GM12892 (cell line): ENCODE measurements around the gene ARMH4.

Source experiments
- DNase-seq: peaks from one replicate; pipeline ENCODE4 v3.0.0; 2011; ENCODE audit not compliant: insufficient read length
- FAIRE-seq: peaks from 2 replicates; lab custom pipeline; 2011; peaks lifted over from hg19 to GRCh38; lab: Jason Lieb, UNC
- POLR2A ChIP-seq: IDR thresholded peaks from 2 replicates; pipeline ENCODE4 v1.6.1; 2011; ENCODE audit warnings: low read depth, low read length, control low read depth
- POLR2AphosphoS5 ChIP-seq: IDR thresholded peaks from 2 replicates; pipeline ENCODE4 v1.6.1; 2011; ENCODE audit warnings: low read depth, low read length, control low read depth
- TAF1 ChIP-seq: IDR thresholded peaks from 2 replicates; pipeline ENCODE4 v1.6.1; 2011; ENCODE audit warnings: low read depth, mild to moderate bottlenecking, control low read depth, low read length, borderline replicate concordance

Gene ARMH4

DNA sequence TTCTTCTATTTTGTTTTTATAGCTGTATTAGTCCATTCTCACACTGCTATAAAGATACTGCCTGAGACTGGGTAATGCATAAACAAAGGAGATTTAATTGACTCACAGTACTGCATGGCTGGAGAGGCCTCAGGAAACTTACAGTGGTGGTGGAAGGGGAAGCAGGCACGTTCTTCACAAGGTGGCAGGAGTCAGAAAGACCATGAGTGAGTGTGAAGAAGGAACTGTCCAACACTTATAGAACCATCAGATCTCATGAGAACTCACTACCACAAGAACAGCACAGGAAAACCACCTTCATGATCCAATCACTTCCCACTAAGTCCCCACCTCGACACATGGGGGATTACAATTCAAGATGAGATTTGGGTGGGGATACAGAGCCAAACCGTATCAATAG lies 42.3 kb downstream of the ARMH4 start:
- DNase-seq (no peak), FAIRE-seq (no peak)
- TF ChIP-seq POLR2A (no peak), TAF1 (no peak), POLR2AphosphoS5 (no peak)

GRCh38 chr14:58108717-58109116 lies 43.3 kb downstream of the ARMH4 start:
- DNase-seq (no peak), FAIRE-seq (no peak)
- TF ChIP-seq POLR2AphosphoS5 (no peak), TAF1 (no peak), POLR2A (no peak)

DNA sequence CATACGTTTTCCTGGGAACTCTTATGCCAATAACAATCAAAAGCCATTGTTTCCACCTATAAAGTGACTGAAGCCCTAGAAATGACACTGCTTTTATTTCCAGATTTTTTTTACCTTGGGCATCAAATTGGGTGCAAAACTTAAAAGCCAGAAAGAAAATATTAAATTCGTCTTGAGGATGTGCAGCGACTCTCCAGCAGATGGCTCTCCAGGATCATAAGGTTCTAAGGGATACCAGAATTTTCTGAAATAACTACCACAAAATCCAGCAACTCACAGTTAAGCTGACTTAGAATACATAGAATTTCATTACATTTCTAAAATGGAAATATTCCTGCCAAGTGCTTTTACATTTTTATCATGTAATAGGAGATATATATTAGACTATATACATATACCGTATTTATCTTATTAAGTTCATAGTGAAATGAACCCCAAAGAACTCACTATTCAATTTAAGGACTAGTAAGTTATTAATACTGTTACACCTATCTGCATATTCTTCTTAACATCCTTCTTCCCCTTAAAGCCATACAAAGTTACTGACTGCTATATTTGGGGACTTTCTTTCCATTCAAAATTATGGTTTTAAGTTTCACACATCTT lies 44.0 kb downstream of the ARMH4 start:
- DNase-seq (no peak), FAIRE-seq (no peak)
- no peak for TF ChIP-seq POLR2AphosphoS5
- no peak for TF ChIP-seq POLR2A
- TF ChIP-seq TAF1: no peak

- FAIRE-seq: no peak
- TF ChIP-seq POLR2AphosphoS5: no peak
- no peak for TF ChIP-seq TAF1
- no peak for TF ChIP-seq POLR2A
- DNase-seq: no peak
Measured at GRCh38 chr14:58107041-58107440, 45.0 kb downstream of the ARMH4 start.

DNA sequence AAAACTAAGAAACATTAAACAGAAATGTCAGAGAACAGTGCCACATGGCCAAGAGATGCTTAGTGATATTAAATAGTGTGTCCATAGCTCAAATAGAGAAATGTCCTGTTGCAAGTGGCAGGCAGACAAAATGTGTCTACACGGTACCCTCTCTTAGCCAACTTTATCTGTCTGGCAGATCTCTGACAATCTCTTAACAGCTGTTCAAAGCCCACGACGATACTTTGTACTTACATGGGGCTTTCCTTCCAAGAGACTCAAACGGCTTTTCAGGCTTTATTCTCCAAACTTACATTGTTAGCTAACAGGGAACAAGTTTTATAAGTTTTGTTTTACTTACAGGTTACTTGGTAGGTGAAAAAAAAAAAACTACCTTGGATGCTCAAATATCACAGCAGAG lies 45.6 kb downstream of the ARMH4 start:
- no peak for FAIRE-seq
- TF ChIP-seq POLR2A (no peak), POLR2AphosphoS5 (no peak), TAF1 (no peak)
- DNase-seq: no peak

DNA sequence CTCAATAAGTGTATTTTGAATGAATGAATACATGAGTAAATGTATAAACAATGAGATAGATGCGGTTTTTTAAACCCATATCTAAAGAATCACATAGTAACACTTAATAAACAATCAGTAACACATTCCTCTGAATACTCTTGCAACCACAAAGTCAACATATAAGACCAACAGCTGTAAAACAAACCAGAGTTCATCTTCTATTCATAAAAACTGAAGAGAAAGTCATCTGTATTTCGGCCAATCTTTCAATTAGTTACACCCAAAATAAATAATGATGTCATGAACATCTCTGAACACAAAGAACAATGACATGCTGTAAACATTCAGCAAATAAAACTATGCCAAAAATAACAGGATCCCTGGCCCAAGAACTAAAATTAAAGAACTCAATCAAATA lies 47.2 kb downstream of the ARMH4 start:
- FAIRE-seq (no peak), DNase-seq (no peak)
- TF ChIP-seq POLR2A (no peak), POLR2AphosphoS5 (no peak), TAF1 (no peak)

- DNase-seq (no peak), FAIRE-seq (no peak)
- TF ChIP-seq POLR2AphosphoS5 (no peak), TAF1 (no peak)
Measured at GRCh38 chr14:58100735-58101368, 51.2 kb downstream of the ARMH4 start.

DNA sequence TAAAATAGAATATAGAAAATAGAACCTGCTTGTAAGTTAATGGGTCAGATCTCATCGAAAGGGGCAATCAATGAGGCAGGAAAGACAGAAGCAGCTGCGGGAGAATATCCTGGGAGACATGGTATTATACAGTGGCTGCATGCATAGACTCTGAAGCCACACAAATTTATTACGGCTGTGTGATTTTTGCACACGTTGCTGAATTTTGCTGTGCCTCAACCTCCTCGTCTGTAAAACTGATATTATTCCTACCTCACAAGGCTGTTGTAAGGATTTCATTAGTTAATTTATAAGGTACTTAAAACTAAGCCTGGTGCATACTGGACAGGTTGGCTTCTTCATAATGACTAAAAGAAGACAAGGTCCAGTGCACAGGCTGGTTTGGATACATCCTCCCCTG lies 52.3 kb downstream of the ARMH4 start:
- FAIRE-seq (no peak), DNase-seq (no peak)
- TF ChIP-seq POLR2A (no peak), POLR2AphosphoS5 (no peak), TAF1 (no peak)

DNA sequence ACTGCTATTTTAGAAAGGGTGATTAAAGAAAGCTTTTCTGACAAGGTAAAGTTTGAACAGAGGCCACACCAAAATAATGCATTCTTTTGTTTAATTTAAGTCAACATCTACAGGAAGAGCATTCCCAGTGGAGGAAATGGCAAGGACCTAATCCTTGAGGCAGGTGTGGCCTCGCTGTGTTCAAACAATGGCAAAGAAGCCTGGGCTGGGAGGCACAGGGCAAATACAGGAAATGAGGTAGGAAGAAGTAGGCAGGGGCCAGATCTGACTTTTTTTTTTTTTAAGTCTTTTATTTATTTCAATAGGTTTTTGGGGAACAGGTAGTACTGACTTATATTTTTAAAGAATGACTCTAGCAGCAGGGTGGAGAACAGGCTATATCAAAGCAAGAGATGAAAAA lies 53.5 kb downstream of the ARMH4 start:
- no peak for TF ChIP-seq POLR2AphosphoS5
- TF ChIP-seq POLR2A: no peak
- TF ChIP-seq TAF1: no peak
- no peak for FAIRE-seq
- DNase-seq: no peak

- TF ChIP-seq TAF1 (no peak), POLR2A (no peak), POLR2AphosphoS5 (no peak)
- FAIRE-seq (no peak), DNase-seq (no peak)
Measured at GRCh38 chr14:58096731-58097130, 55.3 kb downstream of the ARMH4 start.

GRCh38 chr14:58091883-58092630 lies 60.0 kb downstream of the ARMH4 start:
- no peak for FAIRE-seq
- no peak for DNase-seq
- TF ChIP-seq POLR2A (no peak), POLR2AphosphoS5 (no peak), TAF1 (no peak)

GRCh38 chr14:58089612-58090011 lies 62.4 kb downstream of the ARMH4 start:
- no peak for FAIRE-seq
- no peak for TF ChIP-seq TAF1
- TF ChIP-seq POLR2A: no peak

GRCh38 chr14:58088961-58089360 lies 63.1 kb downstream of the ARMH4 start:
- DNase-seq: no peak
- TF ChIP-seq TAF1 (no peak), POLR2A (no peak), POLR2AphosphoS5 (no peak)
- FAIRE-seq: no peak

More at GRCh38 chr14:58089612-58090011, 62.4 kb downstream of the ARMH4 start:
- no peak for DNase-seq
